8988T (cell line): ENCODE results near the gene HIC2.
"Not testable (repeated sequence)": the region's sequence is repeated elsewhere in the genome, so short reads cannot be mapped to it uniquely, and the experiment has no call there.

Experiments
- DNase-seq: peaks from one replicate; pipeline ENCODE4 v3.0.0; 2011

Gene HIC2, protein sequence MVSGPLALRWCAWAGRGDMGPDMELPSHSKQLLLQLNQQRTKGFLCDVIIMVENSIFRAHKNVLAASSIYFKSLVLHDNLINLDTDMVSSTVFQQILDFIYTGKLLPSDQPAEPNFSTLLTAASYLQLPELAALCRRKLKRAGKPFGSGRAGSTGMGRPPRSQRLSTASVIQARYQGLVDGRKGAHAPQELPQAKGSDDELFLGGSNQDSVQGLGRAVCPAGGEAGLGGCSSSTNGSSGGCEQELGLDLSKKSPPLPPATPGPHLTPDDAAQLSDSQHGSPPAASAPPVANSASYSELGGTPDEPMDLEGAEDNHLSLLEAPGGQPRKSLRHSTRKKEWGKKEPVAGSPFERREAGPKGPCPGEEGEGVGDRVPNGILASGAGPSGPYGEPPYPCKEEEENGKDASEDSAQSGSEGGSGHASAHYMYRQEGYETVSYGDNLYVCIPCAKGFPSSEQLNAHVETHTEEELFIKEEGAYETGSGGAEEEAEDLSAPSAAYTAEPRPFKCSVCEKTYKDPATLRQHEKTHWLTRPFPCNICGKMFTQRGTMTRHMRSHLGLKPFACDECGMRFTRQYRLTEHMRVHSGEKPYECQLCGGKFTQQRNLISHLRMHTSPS

DNA sequence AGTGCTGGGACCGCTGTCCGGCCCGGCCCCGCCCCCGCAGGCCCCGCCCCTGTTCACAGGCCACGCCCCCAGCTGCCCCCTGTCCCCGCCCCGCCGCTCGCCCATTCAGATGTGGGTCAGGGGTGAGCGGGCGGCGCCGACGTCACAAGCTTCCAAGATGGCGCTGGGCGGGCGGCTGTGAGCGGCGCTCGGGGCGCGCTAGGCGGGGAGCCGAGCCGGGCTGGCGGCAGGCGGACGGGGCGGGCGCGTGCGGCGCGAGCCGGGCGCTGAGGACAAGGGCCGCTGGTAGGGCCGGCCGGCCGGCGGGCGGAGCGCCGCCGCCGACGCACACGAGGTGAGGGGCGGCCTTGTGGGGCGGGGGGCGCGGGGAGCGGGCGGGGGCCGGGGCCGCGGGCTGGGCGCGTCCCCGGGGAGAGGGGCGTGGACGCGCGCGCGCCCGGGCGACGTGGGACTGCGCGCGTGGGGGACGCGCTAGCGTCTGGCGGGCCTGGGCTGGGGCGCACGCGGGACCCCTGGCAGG, at the start of gene HIC2:
HIC2 (plus strand) TSS at position 145 of the 520 bp plus-strand sequence. CDS start 25,461 bp downstream, outside the sequence.
- not testable (repeated sequence) for DNase-seq

DNA sequence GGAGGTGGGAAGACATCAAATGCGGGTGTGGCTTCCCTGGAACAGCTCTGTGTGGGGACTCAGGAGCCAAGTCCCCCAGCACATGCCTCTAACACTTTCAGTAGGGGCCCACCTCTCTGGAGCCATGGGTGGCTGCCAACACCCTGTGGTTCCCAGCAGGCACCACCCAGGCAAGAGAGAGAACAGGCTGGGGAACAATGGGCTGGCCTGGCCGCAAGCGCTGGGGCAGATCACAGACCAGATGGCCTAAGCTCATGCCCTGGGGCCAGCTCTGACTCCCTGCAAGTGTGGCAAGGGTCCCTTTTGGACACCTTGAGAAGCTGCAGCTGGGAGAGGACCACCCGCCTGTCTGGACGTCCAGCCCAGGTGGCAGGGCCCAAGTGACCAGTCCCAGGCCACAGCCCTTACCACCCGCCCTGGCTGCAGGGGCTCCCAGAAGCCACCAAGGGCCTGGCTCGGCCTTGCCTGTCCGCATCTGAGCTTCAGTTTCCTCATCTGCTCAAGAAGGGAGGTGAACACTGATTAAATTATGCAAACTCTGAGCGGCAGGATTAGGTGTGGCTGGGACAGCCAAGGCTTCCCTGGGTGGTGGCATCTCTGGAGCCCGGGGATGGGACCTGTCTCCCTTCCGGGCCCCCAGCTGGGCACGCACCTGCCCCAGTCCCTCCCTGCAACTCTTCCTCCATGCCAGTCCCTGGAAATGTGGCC, 48.4 kb upstream of the HIC2 start:
- DNase-seq: not testable (repeated sequence)

DNA sequence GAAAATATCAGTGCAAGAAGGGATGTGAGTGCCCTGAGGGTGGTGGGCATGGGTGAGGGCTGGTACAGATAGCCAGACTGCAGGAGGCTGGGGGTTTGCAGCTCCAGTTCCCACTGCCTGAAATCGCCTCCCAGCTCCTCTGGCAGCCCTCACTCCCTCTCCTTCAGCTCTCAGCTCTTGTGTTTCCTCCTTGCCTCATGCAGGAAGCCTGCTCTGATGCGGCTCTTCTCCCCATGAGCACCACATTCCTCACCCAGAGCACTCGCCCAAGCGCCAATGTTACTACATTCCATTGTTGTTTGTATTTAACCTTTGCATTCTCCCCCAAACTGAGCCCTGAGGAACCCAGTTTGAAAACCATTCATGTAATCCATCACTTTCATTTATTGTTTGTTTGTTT, 41.3 kb upstream of the HIC2 start:
- not testable (repeated sequence) for DNase-seq

DNA sequence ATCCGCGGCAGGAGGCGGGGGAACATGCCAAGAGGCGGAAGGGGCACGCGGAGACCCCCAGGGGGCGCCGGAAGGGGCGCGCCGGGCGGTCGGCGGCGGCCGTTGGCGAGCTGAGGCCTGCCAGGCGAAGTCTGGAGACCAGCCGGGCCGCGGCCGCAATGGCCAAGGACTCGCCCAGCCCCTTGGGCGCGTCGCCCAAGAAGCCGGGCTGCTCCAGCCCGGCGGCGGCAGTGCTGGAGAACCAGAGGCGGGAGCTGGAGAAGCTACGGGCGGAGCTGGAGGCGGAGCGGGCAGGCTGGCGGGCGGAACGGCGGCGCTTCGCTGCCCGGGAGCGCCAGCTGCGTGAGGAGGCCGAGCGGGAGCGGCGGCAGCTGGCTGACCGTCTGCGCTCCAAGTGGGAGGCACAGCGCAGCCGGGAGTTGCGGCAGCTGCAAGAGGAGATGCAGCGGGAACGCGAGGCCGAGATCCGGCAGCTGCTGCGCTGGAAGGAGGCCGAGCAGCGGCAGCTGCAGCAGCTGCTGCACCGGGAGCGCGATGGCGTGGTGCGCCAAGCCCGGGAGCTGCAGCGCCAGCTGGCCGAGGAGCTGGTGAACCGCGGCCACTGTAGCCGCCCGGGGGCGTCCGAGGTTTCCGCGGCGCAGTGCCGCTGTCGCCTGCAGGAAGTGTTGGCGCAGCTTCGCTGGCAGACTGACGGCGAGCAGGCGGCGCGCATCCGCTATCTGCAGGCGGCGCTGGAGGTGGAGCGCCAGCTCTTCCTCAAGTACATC, 33.3 kb upstream of the HIC2 start, which contains the start of gene RIMBP3B:
RIMBP3B (plus strand) TSS at position 51 of the 767 bp plus-strand sequence; CDS start at position 159, 108 bp downstream.
- not testable (repeated sequence) for DNase-seq

DNA sequence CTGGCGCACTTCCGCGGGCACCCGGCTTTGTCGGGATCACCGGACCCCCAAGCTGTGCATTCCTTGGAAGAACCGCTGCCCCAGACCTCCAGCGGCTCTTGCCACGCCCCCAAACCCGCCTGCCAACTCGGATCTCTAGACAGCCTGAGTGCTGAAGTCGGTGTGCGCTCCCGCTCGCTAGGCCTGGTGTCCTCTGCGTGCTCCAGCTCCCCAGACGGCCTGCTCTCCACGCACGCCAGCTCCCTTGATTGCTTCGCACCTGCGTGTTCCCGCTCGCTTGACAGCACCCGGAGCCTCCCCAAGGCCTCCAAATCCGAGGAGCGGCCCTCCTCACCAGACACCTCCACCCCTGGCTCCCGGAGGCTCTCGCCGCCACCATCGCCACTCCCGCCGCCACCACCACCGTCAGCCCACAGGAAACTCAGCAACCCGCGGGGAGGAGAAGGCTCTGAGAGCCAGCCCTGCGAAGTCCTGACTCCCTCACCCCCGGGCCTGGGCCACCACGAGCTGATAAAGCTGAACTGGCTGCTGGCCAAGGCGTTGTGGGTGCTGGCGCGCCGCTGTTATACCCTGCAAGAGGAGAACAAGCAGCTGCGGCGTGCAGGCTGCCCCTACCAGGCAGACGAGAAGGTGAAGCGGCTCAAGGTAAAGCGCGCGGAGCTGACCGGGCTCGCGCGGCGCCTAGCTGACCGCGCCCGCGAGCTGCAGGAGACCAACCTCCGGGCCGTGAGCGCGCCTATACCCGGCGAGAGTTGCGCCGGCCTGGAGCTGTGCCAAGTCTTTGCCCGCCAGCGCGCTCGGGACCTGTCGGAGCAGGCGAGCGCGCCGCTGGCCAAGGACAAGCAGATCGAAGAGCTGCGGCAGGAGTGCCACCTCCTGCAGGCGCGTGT, 32.5 kb upstream of the HIC2 start:
- not testable (repeated sequence) for DNase-seq

DNA sequence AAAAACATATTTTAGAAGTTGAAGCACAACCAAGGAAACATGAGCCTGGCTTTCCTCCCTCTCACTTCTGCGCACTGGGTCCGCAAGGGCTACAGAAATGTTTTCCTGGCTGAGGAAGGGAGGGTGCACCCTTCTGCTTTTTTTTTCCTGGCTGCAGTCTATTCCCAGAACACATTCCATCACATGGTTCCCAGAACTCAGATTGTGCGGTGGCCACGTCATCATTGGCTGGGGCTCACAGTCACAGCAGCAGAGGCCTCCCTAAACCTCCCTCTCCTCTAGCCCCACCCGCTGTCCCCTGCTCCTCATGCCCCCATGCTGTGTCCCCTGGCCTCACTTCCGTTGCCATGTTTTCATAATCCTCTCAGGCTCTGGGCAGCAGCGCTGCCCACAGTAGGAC, 27.7 kb upstream of the HIC2 start:
- not testable (repeated sequence) for DNase-seq

DNA sequence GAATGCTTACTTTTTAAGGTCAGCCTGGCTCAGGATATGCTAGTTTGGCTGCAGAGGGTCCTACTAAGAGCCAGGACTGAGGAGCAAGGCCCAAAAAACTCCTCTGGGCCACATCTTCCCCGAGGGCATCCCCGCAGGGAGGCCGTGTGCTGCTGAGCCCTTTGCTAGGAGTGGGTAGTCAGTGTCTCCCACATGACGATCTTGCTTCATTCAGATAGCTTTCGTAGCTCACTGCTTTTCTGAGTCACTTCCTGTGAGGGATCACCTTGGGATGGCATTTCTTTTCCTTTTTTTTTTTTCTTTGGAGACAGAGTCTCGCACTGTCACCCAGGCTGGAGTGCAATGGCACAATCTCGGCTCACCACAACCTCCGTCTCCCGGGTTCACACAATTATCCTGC, 27.2 kb upstream of the HIC2 start:
- not testable (repeated sequence) for DNase-seq

DNA sequence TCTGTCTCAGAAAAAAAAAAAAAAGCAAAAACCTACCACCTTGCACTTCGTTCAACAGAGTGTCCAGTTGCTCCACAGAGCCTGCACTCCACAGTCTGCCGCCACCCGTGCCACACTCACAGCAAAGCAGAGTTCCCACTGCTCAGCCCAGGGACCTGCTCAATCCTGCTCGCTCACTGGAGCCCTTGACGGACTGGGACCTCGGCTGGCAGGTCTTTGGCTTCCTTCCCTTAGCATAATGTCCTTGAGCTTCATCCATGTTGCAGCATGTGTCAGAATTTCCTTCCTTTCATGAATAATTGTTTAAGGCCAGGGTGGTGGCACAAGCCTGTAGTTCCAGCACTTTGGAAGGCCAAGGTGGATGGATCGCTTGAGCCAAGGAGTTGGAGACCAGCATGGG, 22.6 kb upstream of the HIC2 start:
- DNase-seq: not testable (repeated sequence)

DNA sequence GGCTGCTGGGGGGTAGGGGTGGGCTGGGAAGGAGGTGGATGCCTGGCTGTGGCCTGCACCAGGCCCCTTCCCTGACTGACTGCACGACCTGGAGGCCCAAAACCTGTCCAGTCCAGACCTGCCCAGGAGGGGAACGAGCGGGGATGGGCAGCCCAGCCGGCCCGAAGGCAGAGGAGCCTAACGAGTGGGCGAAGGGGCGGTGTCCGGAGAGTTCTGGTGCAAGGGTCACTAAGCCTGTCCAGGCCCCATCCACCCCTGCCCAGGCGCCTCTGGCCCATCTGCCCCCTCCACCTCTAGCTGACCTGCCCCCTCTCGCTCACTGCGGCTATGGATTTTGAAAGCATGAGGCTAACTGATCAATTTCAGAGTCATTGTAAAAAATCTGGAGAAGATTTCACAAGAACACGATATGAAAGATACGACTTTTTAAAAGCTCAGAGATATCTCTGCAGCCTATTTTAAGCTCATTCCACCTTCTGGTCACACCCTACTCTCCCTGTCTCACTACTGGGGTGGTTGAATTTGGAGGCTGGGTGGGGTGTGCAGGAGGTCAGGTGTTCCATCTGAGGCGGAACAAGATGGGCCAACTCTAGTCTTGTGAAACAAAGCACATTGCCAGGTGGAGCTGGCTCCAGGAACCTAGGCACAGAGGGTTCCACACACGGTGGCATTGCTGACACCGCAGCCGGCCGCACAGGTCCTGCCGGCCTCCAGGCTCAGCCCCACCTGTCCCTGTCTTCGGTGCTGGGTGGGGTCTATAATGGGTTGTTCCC, 15.8 kb upstream of the HIC2 start:
- DNase-seq: not testable (repeated sequence)

DNA sequence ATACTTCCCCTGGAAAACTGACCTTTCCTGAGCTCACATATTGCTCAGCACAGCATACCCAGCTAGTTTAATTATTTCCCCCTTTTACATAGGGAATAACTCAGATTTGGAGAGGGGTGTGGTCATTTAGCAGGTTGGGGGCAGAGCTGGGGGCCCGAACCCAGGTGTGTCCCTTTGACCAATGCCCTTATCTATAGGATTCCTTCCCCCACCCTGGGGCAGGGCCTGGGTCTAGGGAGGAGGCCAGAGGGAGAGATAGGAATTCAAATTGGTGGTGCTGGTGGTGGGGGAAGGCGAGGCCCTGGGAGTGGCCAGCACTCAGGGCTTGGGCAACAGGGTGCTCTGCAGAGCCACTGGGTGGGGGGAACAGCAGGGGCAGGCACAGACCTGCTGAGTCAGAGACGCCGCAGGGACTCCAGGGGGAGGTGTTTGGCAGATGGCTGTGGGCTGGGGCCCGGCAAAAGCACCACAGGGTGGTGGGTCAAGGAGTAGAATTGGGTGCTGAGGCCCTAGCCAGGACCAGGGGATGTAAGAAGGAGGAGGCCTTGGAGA, 14.3 kb upstream of the HIC2 start:
- DNase-seq: not testable (repeated sequence)

DNA sequence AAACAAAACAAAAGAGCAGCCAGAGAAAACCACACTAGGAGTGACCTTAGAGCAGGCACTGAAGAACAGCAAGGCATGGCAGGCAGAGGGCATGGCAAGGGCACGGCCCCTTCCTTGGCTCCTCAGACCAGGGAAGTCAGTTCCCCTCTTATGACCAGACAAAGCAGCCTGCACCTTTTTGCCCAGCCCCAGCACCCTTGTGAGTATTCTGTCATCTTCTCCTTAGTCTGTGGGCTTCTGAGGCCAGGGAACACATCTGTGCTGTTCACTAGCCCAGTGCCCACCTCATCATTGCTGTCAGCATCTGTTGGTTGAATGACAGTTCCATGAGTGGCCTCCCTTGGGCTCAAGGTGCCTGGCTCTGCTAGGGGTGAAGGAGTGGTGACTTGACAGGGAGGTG, 10.0 kb upstream of the HIC2 start:
- DNase-seq: not testable (repeated sequence)

DNA sequence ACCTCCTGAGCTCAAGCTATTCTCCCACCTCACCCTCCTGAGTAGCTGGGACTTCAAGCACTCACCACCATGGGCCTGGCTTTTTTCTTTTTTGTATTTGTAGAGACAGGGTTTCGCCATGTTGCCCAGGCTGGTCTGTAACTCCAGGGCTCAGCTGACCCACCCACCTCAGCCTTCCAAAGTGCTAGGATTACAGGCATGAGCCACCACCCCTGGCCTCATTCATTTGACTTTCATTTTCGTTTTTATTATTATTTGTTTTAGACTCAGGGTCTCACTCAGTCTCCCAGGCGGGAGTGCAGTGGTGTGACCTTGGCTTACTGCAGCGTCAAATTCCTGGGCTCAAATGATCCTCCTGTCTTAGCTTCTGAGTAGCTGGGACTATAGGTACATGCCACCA, 9.4 kb upstream of the HIC2 start:
- not testable (repeated sequence) for DNase-seq

DNA sequence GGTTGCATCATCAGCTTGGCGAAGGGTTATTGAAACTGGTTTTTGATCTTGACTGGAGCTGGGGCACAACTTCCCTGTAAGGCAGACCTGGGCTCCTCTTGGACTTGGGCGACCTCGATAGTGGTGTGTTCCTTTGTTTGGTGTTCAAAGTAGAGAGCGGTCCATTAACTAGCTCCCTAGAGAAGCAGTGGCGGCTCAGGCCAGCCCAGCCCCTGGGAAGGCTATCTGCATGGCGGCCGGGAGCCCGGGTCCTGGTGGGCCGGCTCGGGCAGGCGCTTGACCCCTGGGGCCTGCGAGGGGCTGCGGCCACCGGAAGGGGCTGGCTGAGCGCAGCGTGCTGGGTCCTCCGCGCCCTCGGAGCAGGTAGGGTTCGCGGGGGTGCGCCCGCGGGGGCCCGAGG, 796 bp upstream of the HIC2 start:
- not testable (repeated sequence) for DNase-seq

DNA sequence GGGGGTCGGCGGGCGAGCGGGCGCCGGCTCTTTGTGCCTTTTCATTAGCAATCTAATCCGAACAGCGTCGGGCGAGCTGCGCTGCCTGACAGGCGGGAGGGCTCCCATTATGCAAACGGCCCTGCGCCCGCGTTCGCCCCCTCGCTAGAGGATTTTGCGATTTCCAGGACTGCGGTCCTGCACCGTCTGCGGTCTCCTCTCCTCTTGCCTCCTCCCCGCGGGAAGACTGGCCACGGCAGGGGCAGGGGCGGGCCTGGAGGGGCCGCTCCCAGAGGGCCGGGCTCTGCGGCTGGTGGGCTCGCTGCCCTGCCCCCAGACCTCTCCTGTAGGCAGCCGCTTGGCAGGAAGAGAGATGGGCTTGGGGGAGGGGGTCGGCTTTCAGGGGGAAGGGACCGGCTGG, 682 bp downstream of the HIC2 start:
- DNase-seq: not testable (repeated sequence)

DNA sequence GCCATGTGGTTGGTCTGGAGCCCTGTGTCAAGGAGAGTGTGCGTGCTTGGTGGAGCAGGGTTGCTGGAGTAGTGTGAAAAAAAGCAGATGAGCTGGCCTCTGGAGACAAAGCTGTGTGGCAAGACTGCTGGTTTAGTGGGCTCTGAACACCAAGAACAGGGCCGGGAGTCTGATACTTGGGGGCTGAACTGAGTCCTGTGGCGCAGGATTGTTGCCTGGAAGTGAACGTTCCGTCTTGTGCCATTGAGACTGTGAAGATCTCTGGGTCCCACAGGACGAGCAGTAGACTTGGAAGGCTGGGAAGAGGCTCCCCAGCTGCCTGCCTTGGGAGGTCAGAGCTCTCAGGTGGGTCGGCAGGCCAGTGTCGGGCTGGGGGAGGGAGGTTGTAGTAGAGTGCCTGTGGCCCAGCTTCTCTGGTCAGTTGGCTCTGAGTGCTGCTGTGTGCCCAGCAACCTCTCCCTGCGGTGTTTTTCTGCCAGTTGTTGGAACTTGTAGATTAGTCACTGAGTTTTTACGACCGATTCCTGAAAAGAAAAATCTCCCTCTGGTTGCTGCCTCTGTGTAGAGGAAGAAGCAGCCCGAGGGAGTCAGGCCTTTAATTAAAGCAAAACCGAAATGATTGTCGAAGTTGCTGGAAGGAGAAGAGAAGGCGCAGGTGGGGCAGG, 1.9 kb downstream of the HIC2 start:
- not testable (repeated sequence) for DNase-seq

DNA sequence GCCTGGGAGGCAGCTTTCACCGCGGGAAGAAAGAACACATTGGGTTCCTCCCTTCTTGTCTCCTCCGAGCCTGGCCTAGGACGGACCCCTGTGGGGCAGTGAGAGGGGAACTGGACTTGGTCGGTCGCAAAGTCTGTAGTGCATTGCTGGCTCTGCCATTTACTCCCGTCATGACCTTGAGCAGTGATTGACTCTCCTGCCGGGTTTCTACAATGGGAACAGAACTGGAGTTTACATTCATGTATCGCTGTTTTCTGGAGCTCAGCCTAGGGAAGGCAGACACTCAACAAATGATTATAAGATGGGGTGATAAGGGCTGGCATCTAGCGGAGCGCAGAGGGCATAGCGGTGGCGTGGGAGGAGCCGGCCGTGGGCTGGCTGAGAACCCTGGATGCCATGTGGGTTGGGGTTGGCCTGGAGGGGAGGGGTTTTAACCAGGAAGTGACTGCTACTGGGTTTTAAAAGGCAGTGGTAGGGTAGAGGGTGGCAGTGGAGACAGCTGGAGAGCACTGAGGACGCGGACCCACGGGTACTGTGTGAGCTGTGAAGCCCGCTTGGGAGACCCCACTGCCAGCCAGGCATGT, 3.1 kb downstream of the HIC2 start:
- not testable (repeated sequence) for DNase-seq

DNA sequence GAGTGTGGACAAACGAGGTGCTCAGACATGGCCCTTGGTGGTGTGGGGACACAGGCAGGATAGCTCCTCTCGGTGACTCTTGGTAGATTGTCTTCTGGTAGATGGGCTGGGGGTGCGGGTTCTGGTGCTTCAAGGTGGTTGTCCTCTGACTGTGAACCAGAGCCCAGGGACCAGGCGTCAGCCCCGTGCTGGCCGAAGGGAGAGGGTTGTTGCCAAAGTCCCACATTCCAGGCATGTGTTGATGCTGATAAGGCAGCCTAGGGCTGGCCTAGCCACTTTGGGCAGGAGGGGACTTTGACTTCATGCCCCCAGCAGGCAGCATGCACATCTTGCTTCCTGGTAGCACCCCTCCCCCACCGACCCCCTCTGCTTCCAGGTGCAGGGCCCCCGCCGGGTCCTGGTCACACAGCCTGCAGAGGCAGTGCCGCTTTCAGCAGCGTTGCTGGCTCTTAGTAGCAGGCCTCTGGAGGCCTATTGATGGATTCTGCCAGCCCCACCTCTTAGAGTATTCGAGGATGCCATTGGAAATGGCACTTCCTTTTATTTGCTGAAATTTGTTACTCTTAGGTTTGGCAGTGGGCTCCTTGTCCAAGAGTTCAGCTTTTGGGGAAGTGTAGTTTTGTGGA, 7.0 kb downstream of the HIC2 start:
- not testable (repeated sequence) for DNase-seq

DNA sequence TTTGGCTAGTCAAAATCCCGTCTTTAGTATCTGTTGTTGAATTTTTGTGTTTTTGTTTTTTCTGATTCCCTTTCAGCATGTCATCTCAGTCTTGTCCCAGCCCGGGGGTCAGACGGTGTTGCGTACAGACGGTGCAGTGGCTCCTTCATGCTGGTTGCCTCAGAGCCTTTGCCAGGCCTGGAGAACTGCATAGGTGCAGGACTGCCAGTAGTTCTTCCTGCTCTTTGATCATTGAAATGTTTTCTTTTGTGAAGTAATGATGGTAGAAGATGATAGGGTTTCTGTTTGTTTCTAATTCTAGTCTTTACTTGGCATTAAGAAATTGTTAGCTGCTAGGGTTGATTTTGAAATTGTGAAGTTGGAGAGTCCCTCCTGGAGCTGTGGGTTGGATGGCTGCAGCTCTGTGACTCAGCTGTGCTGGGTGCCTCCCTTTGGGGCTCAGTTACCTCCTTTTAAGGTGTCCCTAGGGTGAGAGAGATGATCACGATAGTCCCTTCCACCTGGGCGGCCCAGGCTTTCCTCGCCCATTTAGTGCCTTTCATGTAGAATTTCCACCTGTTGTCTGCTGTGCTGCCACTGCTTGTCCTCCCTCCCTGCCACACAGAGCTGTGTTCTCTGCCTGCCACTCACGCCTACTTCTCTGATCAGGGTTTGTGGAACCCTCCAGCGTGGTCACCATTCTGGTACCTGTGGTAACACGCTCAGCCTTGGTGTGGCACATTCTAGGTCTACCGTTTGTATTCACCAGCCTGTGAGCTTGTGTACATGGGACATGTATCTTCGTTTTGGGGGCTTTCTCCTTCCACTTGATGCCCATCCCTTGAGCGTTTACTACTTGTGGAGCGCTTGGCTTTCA, 17.4 kb downstream of the HIC2 start:
- DNase-seq: not testable (repeated sequence)
